H1 (cell line): Measurements from ENCODE around the gene KCTD2. TPM values are rescaled to one million over a fixed set of nuclear protein-coding genes. Genes with fewer than 3 reads are reported as not detected.

Source experiments
- ATF3 ChIP-seq: IDR thresholded peaks from 2 replicates; pipeline ENCODE4 v1.6.1; 2011; ENCODE audit warnings: low read depth, mild to moderate bottlenecking, low read length; ENCODE audit not compliant: insufficient read depth
- BACH1 ChIP-seq: IDR thresholded peaks from 2 replicates; pipeline ENCODE4 v1.6.1; 2012; ENCODE audit warnings: low read length, improper control_type of control experiment
- KDM1A ChIP-seq: fragments of 200-600, 300-600 bp; sonication (generic); IDR thresholded peaks from 2 replicates; pipeline ENCODE4 v1.7.1; 2016; ENCODE audit warnings: mild to moderate bottlenecking, low read length, borderline replicate concordance
- MAFK ChIP-seq: IDR thresholded peaks from 2 replicates; pipeline ENCODE4 v1.6.1; 2012; ENCODE audit warnings: low read depth, mild to moderate bottlenecking, improper control_type of control experiment, low read length
- SAP30 ChIP-seq: fragments of 300-600 bp; sonication (generic); IDR thresholded peaks from 2 replicates; pipeline ENCODE4 v1.7.1; 2012; ENCODE audit warnings: low read length, moderate library complexity, mild to moderate bottlenecking, inconsistent platforms; ENCODE audit not compliant: insufficient read depth, insufficient replicate concordance
- USF2 ChIP-seq: IDR thresholded peaks from 2 replicates; pipeline ENCODE4 v1.6.1; 2011; ENCODE audit warnings: low read length, improper control_type of control experiment
- polyA plus RNA-seq, 7 experiments: library from polyadenylated mRNA; depleted of rRNA in 3 of 7; stranded (reverse) in 5 of 7; unstranded in 2 of 7; fragments of >200 nt in 5 of 7; fragments of 200-250 nt in 2 of 7; gene quantifications; 1 replicate in 5 of 7; 2 replicates in 1 of 7; 4 replicates in 1 of 7; pipeline versions ENCODE4 v1.2.1 to v1.2.3, GENCODE V29; 2011 to 2013; ENCODE audit warnings: missing spikeins in 2 of 7, mixed read lengths in 2 of 7
- total RNA-seq: library from RNA; stranded (reverse); fragmentation: NEBNext Ultra II Directional; extraction: Animal tissue kit (Norgen Biotek cat#: 25700); gene quantifications from 2 replicates; pipeline ENCODE4 v1.2.1, GENCODE V29; 2021

KCTD2 gene
- total and polyA plus RNA-seq, 2 of the 8 experiments (the other 6 are each of a cell fraction or from before 2014, with no cell fraction given): 33.7 to 36.8 TPM

- TF ChIP-seq SAP30 (no peak), KDM1A (no peak), BACH1 (no peak), MAFK (no peak), ATF3 (no peak), USF2 (no peak)
Observed at GRCh38 chr17:75084039-75084660, 37.1 kb downstream of the KCTD2 start (continued).
